ENCODE results near the gene MAP1LC3B2. TPM values are rescaled to one million over a fixed set of nuclear protein-coding genes. Genes with fewer than 3 reads are reported as not detected.
A peak's percentile ranks its signal among the peaks of the same experiment; 100 is the strongest.

The MAP1LC3B2 gene
- total RNA-seq, 4 donors from 2014 or later = 1.1 to 2.5 TPM; not detected in 2

DNA sequence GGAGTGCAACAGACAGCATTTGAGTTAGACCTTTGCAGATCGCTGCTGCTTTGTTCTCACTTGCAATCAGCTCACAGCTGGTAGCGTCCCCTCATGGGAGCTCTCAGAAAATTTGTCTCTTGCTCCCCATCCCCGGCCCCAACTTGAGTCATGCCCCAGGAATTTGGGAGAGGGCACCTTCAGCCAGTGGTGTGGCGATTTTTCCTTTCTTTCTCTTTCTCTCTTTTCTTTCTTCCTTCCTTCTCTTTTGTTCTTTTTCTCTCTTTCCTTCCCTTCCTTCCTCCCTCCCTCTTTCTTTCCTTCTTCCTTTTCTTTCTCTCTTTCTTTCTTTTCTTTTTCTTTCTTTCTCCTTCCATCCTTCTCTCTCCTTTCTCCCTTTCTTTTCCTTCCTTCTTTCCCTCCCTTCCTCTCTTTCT is 34.2 kb upstream of the MAP1LC3B2 start:
- intact Hi-C loops (cut with DNase I; ENCODE audit: low total_unique reads) = loop anchor here (5.0 kb wide), 1 partner anchor 68 kb away; no protein-coding TSS in a partner anchor
- WGBS, 2 donors (ENCODE audit: low coverage in 1 of 2) = 78 to 80% methylated on average over 2 to 4 of the region's 4 CpGs
- H3K4me3 ChIP-seq = no peak overlapping the region

DNA sequence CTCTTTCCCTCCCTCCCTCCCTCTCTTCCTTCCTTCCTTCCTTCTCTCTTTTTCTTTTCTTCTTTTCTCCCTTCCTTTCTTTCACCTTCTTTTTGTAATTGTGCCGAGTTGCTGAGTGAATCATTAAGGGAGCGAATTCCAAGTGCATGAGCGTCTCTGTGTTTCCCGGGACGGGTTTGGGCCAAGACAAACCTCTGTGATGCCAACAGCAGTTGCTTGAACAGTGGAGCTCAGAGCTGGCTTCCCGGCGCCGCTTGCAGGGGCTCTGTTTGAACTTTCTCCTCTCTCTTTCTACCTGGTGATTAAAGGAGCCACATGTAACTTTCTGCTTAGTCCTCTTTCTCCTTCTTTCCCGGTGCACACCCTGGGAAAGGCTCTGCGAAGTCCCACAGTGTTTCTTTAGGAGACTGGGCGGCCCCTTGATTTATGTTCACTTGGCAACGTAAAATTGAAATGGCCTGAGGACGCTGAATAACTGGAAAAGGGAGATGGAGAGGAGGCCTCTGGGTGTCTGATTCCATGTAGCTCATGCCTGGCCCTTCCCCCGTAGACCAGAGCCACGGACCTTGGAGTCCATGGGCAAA is 33.7 kb upstream of the MAP1LC3B2 start:
- TF ChIP-seq, protein P1, sequence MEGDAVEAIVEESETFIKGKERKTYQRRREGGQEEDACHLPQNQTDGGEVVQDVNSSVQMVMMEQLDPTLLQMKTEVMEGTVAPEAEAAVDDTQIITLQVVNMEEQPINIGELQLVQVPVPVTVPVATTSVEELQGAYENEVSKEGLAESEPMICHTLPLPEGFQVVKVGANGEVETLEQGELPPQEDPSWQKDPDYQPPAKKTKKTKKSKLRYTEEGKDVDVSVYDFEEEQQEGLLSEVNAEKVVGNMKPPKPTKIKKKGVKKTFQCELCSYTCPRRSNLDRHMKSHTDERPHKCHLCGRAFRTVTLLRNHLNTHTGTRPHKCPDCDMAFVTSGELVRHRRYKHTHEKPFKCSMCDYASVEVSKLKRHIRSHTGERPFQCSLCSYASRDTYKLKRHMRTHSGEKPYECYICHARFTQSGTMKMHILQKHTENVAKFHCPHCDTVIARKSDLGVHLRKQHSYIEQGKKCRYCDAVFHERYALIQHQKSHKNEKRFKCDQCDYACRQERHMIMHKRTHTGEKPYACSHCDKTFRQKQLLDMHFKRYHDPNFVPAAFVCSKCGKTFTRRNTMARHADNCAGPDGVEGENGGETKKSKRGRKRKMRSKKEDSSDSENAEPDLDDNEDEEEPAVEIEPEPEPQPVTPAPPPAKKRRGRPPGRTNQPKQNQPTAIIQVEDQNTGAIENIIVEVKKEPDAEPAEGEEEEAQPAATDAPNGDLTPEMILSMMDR (IDR thresholded peaks at IDR 0.05) = no peak
- TF ChIP-seq POLR2AphosphoS5 (IDR thresholded peaks at IDR 0.05) = peak in 1 of 3 donors; percentile 52
- intact Hi-C loops (cut with DNase I; ENCODE audit: low total_unique reads) (loop anchor here (5.0 kb wide), 1 partner anchor 68 kb away; no protein-coding TSS in a partner anchor), in situ Hi-C loops (cut with MboI; ENCODE audit: low pct_ligation_motif_present in 1 of 4, low pct_unique_long_range_greater_than_20kb in 1 of 4, low sequenced_read_pairs in 3 of 4) (no loop called here)
- peak; percentile 45 for DNase-seq
- 27 to 35% methylated on average over 13 to 15 of the region's 15 CpGs for WGBS, 2 donors (ENCODE audit: low coverage in 1 of 2)
- Histone ChIP-seq H3K36me3 (no peaks in the 10 kb centered on the region), H3K27ac (peak overlapping the region; percentile 72 to 81 (median 76)), H3K27me3 (no peaks in the 10 kb centered on the region), H3K4me3 (no peak overlapping the region), H3K4me1 (peaks cover 4 to 33% (median 13%) of the 10 kb centered on the region in 4 donors), H3K9me3 (no peaks in the 10 kb centered on the region)

More for the DNA sequence above, 34.2 kb upstream of the MAP1LC3B2 start:
- Histone ChIP-seq H3K27me3 (no peaks in the 10 kb centered on the region), H3K4me1 (peaks cover 4 to 33% (median 13%) of the 10 kb centered on the region in 4 donors), H3K36me3 (no peaks in the 10 kb centered on the region), H3K27ac (peak overlapping the region; percentile 72 to 81 (median 76)), H3K9me3 (no peaks in the 10 kb centered on the region)
- in situ Hi-C loops (cut with MboI; ENCODE audit: low pct_ligation_motif_present in 1 of 4, low pct_unique_long_range_greater_than_20kb in 1 of 4, low sequenced_read_pairs in 3 of 4) = no loop called here
- no peak for TF ChIP-seq POLR2AphosphoS5 (IDR thresholded peaks at IDR 0.05)
- TF ChIP-seq POLR2A (IDR thresholded peaks at IDR 0.05) = no peak
- no peak for TF ChIP-seq EP300 (IDR thresholded peaks at IDR 0.05; ENCODE audit: low read depth)
- TF ChIP-seq, protein P1 (IDR thresholded peaks at IDR 0.05) = no peak
- no peak for DNase-seq

DNA sequence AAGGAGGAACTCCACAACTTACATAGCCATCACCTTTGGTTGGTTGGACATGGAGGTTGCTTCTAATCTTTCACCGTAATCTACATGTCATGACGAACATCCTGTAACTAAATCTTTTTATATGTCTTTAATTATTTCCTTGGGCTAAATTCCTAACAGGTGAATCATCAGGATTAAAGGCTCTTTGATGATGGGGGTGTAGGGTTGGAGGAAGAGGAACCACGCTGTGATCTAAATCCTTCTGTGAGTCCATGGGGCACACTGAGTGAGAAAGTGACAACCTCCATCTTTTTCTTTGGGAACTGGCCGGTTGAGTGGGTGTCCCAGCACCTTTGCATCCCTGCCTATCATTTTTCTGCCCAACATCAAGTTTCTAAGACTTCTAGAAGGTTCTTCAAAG is 31.1 kb upstream of the MAP1LC3B2 start:
- H3K36me3 ChIP-seq = no peaks in the 10 kb centered on the region
- H3K9me3 ChIP-seq = no peaks in the 10 kb centered on the region
- H3K4me1 ChIP-seq = peaks cover 4 to 39% (median 18%) of the 10 kb centered on the region in 4 donors
- TF ChIP-seq POLR2AphosphoS5 (IDR thresholded peaks at IDR 0.05) (no peak), POLR2A (IDR thresholded peaks at IDR 0.05) (no peak), EP300 (IDR thresholded peaks at IDR 0.05; ENCODE audit: low read depth) (no peak)
- TF ChIP-seq, protein P1 (IDR thresholded peaks at IDR 0.05) = no peak
- no peak for DNase-seq
- H3K27ac ChIP-seq = peak overlapping the region in 3 of 4 donors; percentile 45 to 79 (median 50)
- in situ Hi-C loops (cut with MboI; ENCODE audit: low pct_ligation_motif_present in 1 of 4, low pct_unique_long_range_greater_than_20kb in 1 of 4, low sequenced_read_pairs in 3 of 4) (no loop called here), intact Hi-C loops (cut with DNase I; ENCODE audit: low total_unique reads) (loop anchor here (5.0 kb wide), 1 partner anchor 71 kb away; no protein-coding TSS in a partner anchor)
- H3K4me3 ChIP-seq = no peak overlapping the region
- 68 to 87% methylated on average over 2 to 4 of the region's 4 CpGs for WGBS, 2 donors (ENCODE audit: low coverage in 1 of 2)
- H3K27me3 ChIP-seq = no peaks in the 10 kb centered on the region

DNA sequence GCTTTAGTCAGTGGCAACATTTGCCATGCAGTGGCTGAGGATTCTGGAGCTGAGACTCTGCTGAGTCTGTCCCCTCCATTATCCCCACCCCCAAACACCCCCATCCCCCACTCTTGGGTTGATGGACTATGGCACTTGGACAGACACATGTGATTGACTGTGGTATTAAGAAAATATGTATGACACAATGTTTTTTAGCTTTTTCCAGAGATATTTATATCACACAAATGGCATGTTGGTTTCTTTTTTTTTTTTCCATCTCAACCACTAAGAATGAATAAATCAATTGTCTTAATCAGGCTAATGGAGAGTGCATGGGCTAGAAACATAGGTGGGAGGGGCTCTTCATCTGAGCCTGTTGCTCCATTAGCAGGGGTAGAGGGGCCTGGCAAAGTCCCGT is 30.7 kb upstream of the MAP1LC3B2 start:
- peaks cover 4 to 44% (median 23%) of the 10 kb centered on the region in 4 donors for H3K4me1 ChIP-seq
- in situ Hi-C loops (cut with MboI; ENCODE audit: low pct_ligation_motif_present in 1 of 4, low pct_unique_long_range_greater_than_20kb in 1 of 4, low sequenced_read_pairs in 3 of 4) (no loop called here), intact Hi-C loops (cut with DNase I; ENCODE audit: low total_unique reads) (loop anchor here (5.0 kb wide), 1 partner anchor 71 kb away; no protein-coding TSS in a partner anchor)
- H3K27ac ChIP-seq = peak overlapping the region; percentile 6 to 79 (median 48)
- H3K36me3 ChIP-seq = no peaks in the 10 kb centered on the region
- H3K27me3 ChIP-seq = no peaks in the 10 kb centered on the region
- H3K9me3 ChIP-seq = no peaks in the 10 kb centered on the region
- no peak for DNase-seq
- WGBS, 2 donors (ENCODE audit: low coverage in 1 of 2) = 88 to 100% methylated on average over 1 of the region's 1 CpG
- TF ChIP-seq POLR2AphosphoS5 (IDR thresholded peaks at IDR 0.05) = no peak
- TF ChIP-seq POLR2A (IDR thresholded peaks at IDR 0.05) = no peak
- no peak for TF ChIP-seq EP300 (IDR thresholded peaks at IDR 0.05; ENCODE audit: low read depth)
- H3K4me3 ChIP-seq = no peak overlapping the region
